Fibroblast of lung (primary cell): ENCODE measurements around the gene HTR1D.

ENCODE experiments used
- EZH2 ChIP-seq: IDR thresholded peaks from 2 replicates; pipeline ENCODE4 v1.5.1; 2012; ENCODE audit warnings: low read length, control low read depth, mild to moderate bottlenecking; ENCODE audit errors: missing control alignments
- TF ChIP-seq, protein P1 (sequence below), 2 donors: IDR thresholded peaks in 1 of 2; conservative IDR thresholded peaks in 1 of 2; 1 replicate in 1 of 2; 2 replicates in 1 of 2; pipeline ENCODE4 v1.5.1; 2011 to 2012; ENCODE audit warnings: low read length in 2 of 2, control low read depth in 1 of 2, inconsistent platforms in 1 of 2, low read depth in 1 of 2, mild to moderate bottlenecking in 1 of 2

DNA sequence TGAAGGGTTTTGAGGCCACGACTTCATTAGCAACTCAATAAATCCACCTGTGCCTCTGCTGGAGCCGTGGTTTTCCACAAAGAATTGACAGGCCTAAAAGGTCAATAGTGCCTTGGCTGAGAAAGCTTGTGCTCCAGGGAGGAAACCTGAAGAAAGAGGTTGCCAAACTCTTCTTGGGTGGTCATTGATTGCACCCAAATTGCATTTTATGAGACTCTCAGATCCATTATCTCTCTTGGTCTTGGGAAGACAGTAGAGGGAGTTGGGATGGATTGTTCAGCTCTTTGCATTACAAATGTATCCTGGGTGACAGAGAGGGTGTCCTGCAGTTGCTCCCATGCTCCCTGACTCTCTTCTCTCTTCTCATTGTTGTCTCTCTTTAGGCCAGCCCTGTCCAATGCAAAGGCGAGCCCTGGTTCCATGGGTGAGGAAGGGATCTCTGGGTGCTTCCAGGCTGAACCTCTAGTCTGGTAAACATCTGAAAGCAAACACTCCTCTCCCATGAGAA is 46.1 kb upstream of the HTR1D start:
- no peak for TF ChIP-seq EZH2
- TF ChIP-seq, protein P1, sequence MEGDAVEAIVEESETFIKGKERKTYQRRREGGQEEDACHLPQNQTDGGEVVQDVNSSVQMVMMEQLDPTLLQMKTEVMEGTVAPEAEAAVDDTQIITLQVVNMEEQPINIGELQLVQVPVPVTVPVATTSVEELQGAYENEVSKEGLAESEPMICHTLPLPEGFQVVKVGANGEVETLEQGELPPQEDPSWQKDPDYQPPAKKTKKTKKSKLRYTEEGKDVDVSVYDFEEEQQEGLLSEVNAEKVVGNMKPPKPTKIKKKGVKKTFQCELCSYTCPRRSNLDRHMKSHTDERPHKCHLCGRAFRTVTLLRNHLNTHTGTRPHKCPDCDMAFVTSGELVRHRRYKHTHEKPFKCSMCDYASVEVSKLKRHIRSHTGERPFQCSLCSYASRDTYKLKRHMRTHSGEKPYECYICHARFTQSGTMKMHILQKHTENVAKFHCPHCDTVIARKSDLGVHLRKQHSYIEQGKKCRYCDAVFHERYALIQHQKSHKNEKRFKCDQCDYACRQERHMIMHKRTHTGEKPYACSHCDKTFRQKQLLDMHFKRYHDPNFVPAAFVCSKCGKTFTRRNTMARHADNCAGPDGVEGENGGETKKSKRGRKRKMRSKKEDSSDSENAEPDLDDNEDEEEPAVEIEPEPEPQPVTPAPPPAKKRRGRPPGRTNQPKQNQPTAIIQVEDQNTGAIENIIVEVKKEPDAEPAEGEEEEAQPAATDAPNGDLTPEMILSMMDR (conservative IDR thresholded peaks at IDR 0.05 in 1 of 2, IDR thresholded peaks at IDR 0.05 in 1 of 2; ENCODE audit: low read depth in 1 of 2, low read length in 2 of 2): no peak
